T-helper 17 cell (primary cell): ENCODE results near the gene IL2RG. TPM values are rescaled to one million over a fixed set of nuclear protein-coding genes. Genes with fewer than 3 reads are reported as not detected.
A peak's percentile ranks its signal among the peaks of the same experiment; 100 is the strongest.

Source experiments
- ATAC-seq: fragments of 150-1000 bp; cut with Tn5 transposase; 2 replicates; pipeline ENCODE4 v1.10.0; 2021; ENCODE audit warnings: mild to moderate bottlenecking, moderate library complexity
- DNase-seq, 3 donors: peaks; one replicate each; pipeline versions ENCODE4 v3.0.0 to v3.0.0-alpha.2; 2020 to 2021
- H3K9me3 ChIP-seq: one replicate; pipeline ENCODE4 v1.7.0; 2013; ENCODE audit warnings: low read length, mild to moderate bottlenecking; ENCODE audit not compliant: control insufficient read depth, poor library complexity, severe bottlenecking
- H3K27ac Mint-ChIP-seq: one replicate; pipeline ENCODE4 v1.8.0; 2022; ENCODE audit warnings: mild to moderate bottlenecking, moderate library complexity, mixed read lengths
- H3K27me3 Mint-ChIP-seq: one replicate; pipeline ENCODE4 v1.8.0; 2022; ENCODE audit warnings: mixed read lengths
- H3K36me3 Mint-ChIP-seq: one replicate; pipeline ENCODE4 v1.8.0; 2022; ENCODE audit warnings: low read depth, mixed read lengths
- H3K4me1 Mint-ChIP-seq: one replicate; pipeline ENCODE4 v1.8.0; 2022; ENCODE audit warnings: mild to moderate bottlenecking, mixed read lengths
- H3K4me3 Mint-ChIP-seq: one replicate; pipeline ENCODE4 v1.8.0; 2022; ENCODE audit warnings: mild to moderate bottlenecking, moderate library complexity, mixed read lengths
- total RNA-seq, 4 donors: library from RNA in 2 of 4; stranded (reverse) in 2 of 4; gene quantifications; one replicate each; pipeline ENCODE4 v1.2.3 and lab custom pipeline; 2022 to 2026

The IL2RG gene
- total RNA-seq, 2 donors from 2014 or later: 347 to 400 TPM

- peak; percentile 63 for ATAC-seq
- H3K9me3 ChIP-seq: no peaks in the 10 kb centered on the region
- Mint-ChIP-seq H3K27me3 (no peaks in the 10 kb centered on the region), H3K4me1 (peaks cover 55% of the 10 kb centered on the region), H3K4me3 (peak overlapping the region; percentile 84), H3K36me3 (peaks cover 4% of the 10 kb centered on the region), H3K27ac (peak overlapping the region; percentile 94)
- DNase-seq: peak in 2 of 3 donors; percentile 27 to 36
These were observed 8.0 kb downstream of the IL2RG start for GRCh38 chrX:71103110-71103983.

- peak overlapping the region; percentile 68 for H3K4me3 Mint-ChIP-seq
- H3K36me3 Mint-ChIP-seq: peaks cover 3% of the 10 kb centered on the region
- no peak for DNase-seq
- peaks cover 57% of the 10 kb centered on the region for H3K4me1 Mint-ChIP-seq
- no peaks in the 10 kb centered on the region for H3K9me3 ChIP-seq
- peak overlapping the region; percentile 94 for H3K27ac Mint-ChIP-seq
- no peaks in the 10 kb centered on the region for H3K27me3 Mint-ChIP-seq
- ATAC-seq: no peak
These were observed 9.1 kb downstream of the IL2RG start for GRCh38 chrX:71102292-71102691.

- Mint-ChIP-seq H3K4me3 (peak overlapping the region; percentile 12), H3K27ac (peak overlapping the region; percentile 94)
These were observed 10.5 kb downstream of the IL2RG start for GRCh38 chrX:71100581-71101505.

GRCh38 chrX:71099736-71100135, 11.6 kb downstream of the IL2RG start:
- H3K4me3 Mint-ChIP-seq: peak overlapping the region; percentile 58
- no peaks in the 10 kb centered on the region for H3K27me3 Mint-ChIP-seq
- ATAC-seq (no peak), DNase-seq (no peak)
- H3K36me3 Mint-ChIP-seq: no peaks in the 10 kb centered on the region
- H3K4me1 Mint-ChIP-seq: peaks cover 53% of the 10 kb centered on the region
- H3K9me3 ChIP-seq: no peaks in the 10 kb centered on the region
- H3K27ac Mint-ChIP-seq: peak overlapping the region; percentile 29

More at GRCh38 chrX:71100581-71101505, 10.5 kb downstream of the IL2RG start:
- ATAC-seq (peak; percentile 27), DNase-seq (no peak)
- no peaks in the 10 kb centered on the region for H3K36me3 Mint-ChIP-seq
- H3K27me3 Mint-ChIP-seq: no peaks in the 10 kb centered on the region
- no peaks in the 10 kb centered on the region for H3K9me3 ChIP-seq
- H3K4me1 Mint-ChIP-seq: peaks cover 51% of the 10 kb centered on the region

- DNase-seq: no peak
- Mint-ChIP-seq H3K27me3 (no peaks in the 10 kb centered on the region), H3K27ac (peak overlapping the region; percentile 29), H3K4me3 (peak overlapping the region; percentile 58), H3K4me1 (peaks cover 46% of the 10 kb centered on the region), H3K36me3 (no peaks in the 10 kb centered on the region)
- ATAC-seq: no peak
- H3K9me3 ChIP-seq: no peaks in the 10 kb centered on the region
These were observed 12.3 kb downstream of the IL2RG start for GRCh38 chrX:71098951-71099506.

GRCh38 chrX:71098302-71098701, 13.1 kb downstream of the IL2RG start:
- DNase-seq: peak; percentile 65 to 67 (median 67)
- H3K27me3 Mint-ChIP-seq: no peaks in the 10 kb centered on the region
- H3K27ac Mint-ChIP-seq: peak overlapping the region; percentile 24
- peak; percentile 49 for ATAC-seq
- H3K4me1 Mint-ChIP-seq: peaks cover 43% of the 10 kb centered on the region
- H3K4me3 Mint-ChIP-seq: peak overlapping the region; percentile 31
- no peaks in the 10 kb centered on the region for H3K9me3 ChIP-seq
- H3K36me3 Mint-ChIP-seq: no peaks in the 10 kb centered on the region

GRCh38 chrX:71096760-71097032, 14.7 kb downstream of the IL2RG start:
- no peaks in the 10 kb centered on the region for H3K36me3 Mint-ChIP-seq

GRCh38 chrX:71095981-71096759, 15.2 kb downstream of the IL2RG start:
- ATAC-seq (peak; percentile 52), DNase-seq (peak in 1 of 3 donors; percentile 68)
- H3K27me3 Mint-ChIP-seq: no peaks in the 10 kb centered on the region
- peak overlapping the region; percentile 88 for H3K27ac Mint-ChIP-seq
- H3K4me1 Mint-ChIP-seq: peaks cover 27% of the 10 kb centered on the region
- no peaks in the 10 kb centered on the region for H3K9me3 ChIP-seq
- H3K36me3 Mint-ChIP-seq: peaks cover under 1% of the 10 kb centered on the region
- peak overlapping the region; percentile 96 for H3K4me3 Mint-ChIP-seq

More at GRCh38 chrX:71096760-71097032, 14.7 kb downstream of the IL2RG start:
- no peak for DNase-seq
- H3K27ac Mint-ChIP-seq: peak overlapping the region; percentile 88
- H3K4me3 Mint-ChIP-seq: peak overlapping the region; percentile 96
- peaks cover 33% of the 10 kb centered on the region for H3K4me1 Mint-ChIP-seq
- no peaks in the 10 kb centered on the region for H3K27me3 Mint-ChIP-seq
- no peak for ATAC-seq
- H3K9me3 ChIP-seq: no peaks in the 10 kb centered on the region

GRCh38 chrX:71095555-71095980, 15.8 kb downstream of the IL2RG start, which contains the start of gene FOXO4:
Gene FOXO4 (plus strand): TSS chrX:71095851. CDS start chrX:71096529, 678 bp downstream.
- H3K4me1 Mint-ChIP-seq: peaks cover 25% of the 10 kb centered on the region
- H3K27ac Mint-ChIP-seq: peak within 1 kb of the TSS; percentile 88
- DNase-seq: peak; percentile 76 to 80 (median 77)
- ATAC-seq: peak; percentile 89
- no peaks in the 10 kb centered on the region for H3K9me3 ChIP-seq
- no peaks in the 10 kb centered on the region for H3K27me3 Mint-ChIP-seq
- peak within 1 kb of the TSS; percentile 96 for H3K4me3 Mint-ChIP-seq
- peaks cover 2% of the 10 kb centered on the region for H3K36me3 Mint-ChIP-seq

GRCh38 chrX:71095033-71095432, 16.3 kb downstream of the IL2RG start:
- Mint-ChIP-seq H3K4me1 (peaks cover 23% of the 10 kb centered on the region), H3K27ac (no peak overlapping the region), H3K36me3 (peaks cover 2% of the 10 kb centered on the region), H3K27me3 (no peaks in the 10 kb centered on the region), H3K4me3 (peak overlapping the region; percentile 96)
- no peak for ATAC-seq
- no peak for DNase-seq
- no peaks in the 10 kb centered on the region for H3K9me3 ChIP-seq

GRCh38 chrX:71091263-71091662, 20.1 kb downstream of the IL2RG start:
- H3K27me3 Mint-ChIP-seq: no peaks in the 10 kb centered on the region

GRCh38 chrX:71085900-71086299, 25.5 kb downstream of the IL2RG start:
- no peaks in the 10 kb centered on the region for H3K9me3 ChIP-seq
- DNase-seq (no peak), ATAC-seq (no peak)
- Mint-ChIP-seq H3K4me3 (no peak overlapping the region), H3K27me3 (no peaks in the 10 kb centered on the region), H3K4me1 (no peaks in the 10 kb centered on the region), H3K36me3 (no peaks in the 10 kb centered on the region), H3K27ac (no peak overlapping the region)

More at GRCh38 chrX:71091263-71091662, 20.1 kb downstream of the IL2RG start:
- Mint-ChIP-seq H3K4me3 (no peak overlapping the region), H3K4me1 (peaks cover 11% of the 10 kb centered on the region), H3K27ac (no peak overlapping the region), H3K36me3 (peaks cover 2% of the 10 kb centered on the region)
- no peak for DNase-seq
- ATAC-seq: no peak
- no peaks in the 10 kb centered on the region for H3K9me3 ChIP-seq
